ENCODE results near the gene TBX15. TPM values are rescaled to one million over a fixed set of nuclear protein-coding genes. Genes with fewer than 3 reads are reported as not detected.

Gene TBX15
- total and polyA plus RNA-seq, 2 experiments from 2014 or later, result not detected

DNA sequence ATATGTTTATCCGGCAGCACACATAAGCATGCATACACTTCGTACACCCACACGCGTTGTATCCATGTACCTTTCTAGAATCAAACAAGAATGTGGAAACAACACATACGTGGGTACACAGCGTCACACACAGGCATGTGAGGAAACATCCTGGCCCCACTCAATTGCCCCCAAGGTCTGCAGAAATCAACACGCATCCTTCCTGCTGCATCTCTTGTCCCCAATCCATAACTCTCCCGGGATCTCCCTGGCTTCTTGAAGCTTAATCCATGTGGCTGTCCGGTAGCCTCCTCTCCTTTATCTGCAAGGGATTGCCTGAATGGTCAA, 5.5 kb upstream of the TBX15 start:
- DNase-seq (ENCODE audit: low read depth in 1 of 2, low spot score in 1 of 2), result no peak
- Histone ChIP-seq H3K27ac (no peak overlapping the region), H3K4me1 (ENCODE audit: low read depth) (peaks cover 6% of the 10 kb centered on the region), H3K9me3 (ENCODE audit: low read depth) (no peaks in the 10 kb centered on the region), H3K27me3 (peaks cover 100% of the 10 kb centered on the region), H3K36me3 (no peaks in the 10 kb centered on the region), H3K4me3 (no peak overlapping the region)
- TF ChIP-seq, protein P1, sequence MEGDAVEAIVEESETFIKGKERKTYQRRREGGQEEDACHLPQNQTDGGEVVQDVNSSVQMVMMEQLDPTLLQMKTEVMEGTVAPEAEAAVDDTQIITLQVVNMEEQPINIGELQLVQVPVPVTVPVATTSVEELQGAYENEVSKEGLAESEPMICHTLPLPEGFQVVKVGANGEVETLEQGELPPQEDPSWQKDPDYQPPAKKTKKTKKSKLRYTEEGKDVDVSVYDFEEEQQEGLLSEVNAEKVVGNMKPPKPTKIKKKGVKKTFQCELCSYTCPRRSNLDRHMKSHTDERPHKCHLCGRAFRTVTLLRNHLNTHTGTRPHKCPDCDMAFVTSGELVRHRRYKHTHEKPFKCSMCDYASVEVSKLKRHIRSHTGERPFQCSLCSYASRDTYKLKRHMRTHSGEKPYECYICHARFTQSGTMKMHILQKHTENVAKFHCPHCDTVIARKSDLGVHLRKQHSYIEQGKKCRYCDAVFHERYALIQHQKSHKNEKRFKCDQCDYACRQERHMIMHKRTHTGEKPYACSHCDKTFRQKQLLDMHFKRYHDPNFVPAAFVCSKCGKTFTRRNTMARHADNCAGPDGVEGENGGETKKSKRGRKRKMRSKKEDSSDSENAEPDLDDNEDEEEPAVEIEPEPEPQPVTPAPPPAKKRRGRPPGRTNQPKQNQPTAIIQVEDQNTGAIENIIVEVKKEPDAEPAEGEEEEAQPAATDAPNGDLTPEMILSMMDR (IDR thresholded peaks at IDR 0.05; ENCODE audit: low read depth, low read length), result no peak

DNA sequence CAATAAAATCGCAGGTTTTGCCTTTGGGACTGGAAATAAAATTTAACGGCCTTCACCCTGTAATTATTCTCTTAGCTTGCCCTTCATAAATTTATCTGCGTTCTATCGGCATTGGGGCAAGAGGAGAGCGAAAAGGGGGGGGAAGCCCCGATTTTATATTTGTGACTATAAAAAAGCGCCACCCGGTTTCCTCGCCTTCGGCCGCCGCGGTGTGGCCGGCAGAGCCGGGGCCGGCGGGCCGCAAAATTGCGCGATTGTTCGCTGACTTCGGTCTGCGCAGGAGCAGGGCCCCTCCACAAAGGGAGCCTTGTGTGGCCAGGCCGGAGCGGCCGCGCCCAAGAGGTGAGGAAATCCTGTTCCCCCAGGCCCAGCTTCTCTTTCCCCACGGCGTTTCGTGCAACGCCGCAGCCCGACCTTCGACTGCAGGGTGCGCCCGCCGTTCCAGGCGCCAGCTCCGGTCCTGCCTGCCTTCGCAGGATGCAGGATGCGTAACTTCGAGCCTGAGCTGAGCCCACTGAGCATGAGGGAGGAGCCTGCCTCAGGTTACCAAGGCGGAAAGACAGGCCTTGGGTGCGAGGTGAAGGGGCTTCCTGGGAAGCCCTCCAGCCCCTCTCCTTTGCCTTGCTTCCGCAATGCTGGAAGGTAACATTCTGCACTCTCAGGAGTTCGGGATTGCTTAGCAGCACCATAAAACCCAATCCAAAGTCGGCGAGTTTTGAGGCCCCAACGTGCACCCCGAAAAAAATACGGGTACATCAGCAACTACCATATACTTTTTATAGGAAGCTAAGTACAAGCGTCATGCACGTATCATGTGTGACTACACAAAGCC, 4.9 kb upstream of the TBX15 start:
- TF ChIP-seq, protein P1 (IDR thresholded peaks at IDR 0.05; ENCODE audit: low read depth, low read length), result no peak
- Histone ChIP-seq H3K4me3 (no peak overlapping the region), H3K4me1 (ENCODE audit: low read depth) (peaks cover 8% of the 10 kb centered on the region), H3K36me3 (no peaks in the 10 kb centered on the region), H3K27ac (no peak overlapping the region), H3K9me3 (ENCODE audit: low read depth) (no peaks in the 10 kb centered on the region), H3K27me3 (peaks cover 100% of the 10 kb centered on the region)
- no peak for DNase-seq (ENCODE audit: low read depth in 1 of 2, low spot score in 1 of 2)

DNA sequence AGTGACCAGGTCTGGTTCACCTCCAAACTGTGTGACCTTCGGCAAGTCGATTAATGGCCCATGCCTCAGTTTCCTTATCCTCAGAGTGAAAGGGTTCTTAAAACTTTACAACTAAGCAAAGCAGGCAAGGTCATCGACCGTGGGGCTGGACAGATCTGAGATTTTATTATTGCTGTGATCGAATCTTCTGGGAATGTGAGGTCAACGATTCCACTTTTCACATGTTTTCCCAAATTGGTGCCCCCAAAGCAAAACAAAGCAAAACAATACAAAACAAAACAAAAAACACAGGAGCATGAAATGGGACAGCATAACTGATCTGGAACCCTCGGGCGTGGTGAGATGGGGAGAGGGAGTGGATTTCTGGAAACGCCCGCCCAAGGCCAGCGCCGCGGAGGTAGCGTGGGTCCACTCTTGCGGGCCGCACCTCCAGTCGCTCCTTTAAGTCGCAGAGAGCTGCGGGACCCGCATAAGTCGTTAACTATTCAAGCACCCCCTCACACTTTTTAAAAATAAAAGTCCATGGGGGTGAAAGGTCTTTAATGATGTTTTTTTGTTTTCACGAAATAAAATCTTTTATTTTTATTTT, 4.2 kb upstream of the TBX15 start:
- TF ChIP-seq, protein P1 (IDR thresholded peaks at IDR 0.05; ENCODE audit: low read depth, low read length), result no peak
- no peaks in the 10 kb centered on the region for H3K36me3 ChIP-seq
- peaks cover 100% of the 10 kb centered on the region for H3K27me3 ChIP-seq
- H3K27ac ChIP-seq, result no peak overlapping the region
- peaks cover 12% of the 10 kb centered on the region for H3K4me1 ChIP-seq (ENCODE audit: low read depth)
- no peaks in the 10 kb centered on the region for H3K9me3 ChIP-seq (ENCODE audit: low read depth)
- DNase-seq (ENCODE audit: low read depth in 1 of 2, low spot score in 1 of 2), result no peak
- no peak overlapping the region for H3K4me3 ChIP-seq

DNA sequence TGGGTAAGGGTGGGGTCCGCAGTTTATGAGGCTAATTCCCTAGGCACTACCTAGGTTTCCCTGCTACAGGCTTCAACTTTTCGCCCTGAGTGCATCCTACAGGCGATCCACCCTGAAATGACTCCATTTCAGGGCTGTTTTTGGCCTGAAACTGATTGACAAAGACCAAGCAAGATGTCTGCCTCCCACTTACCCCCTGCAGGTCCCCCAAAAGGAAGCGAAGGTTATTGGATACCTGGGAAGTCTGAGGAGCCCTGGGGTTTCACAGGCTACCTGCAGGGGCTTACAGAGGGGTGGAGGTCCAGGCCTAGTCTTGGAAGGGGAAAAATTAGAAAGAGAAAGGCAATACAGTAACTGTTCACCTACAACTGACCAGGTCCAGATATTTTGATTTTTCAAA, 3.3 kb upstream of the TBX15 start:
- peaks cover 100% of the 10 kb centered on the region for H3K27me3 ChIP-seq
- H3K4me3 ChIP-seq, result no peak overlapping the region
- H3K27ac ChIP-seq, result no peak overlapping the region
- TF ChIP-seq, protein P1 (IDR thresholded peaks at IDR 0.05; ENCODE audit: low read depth, low read length), result no peak
- no peaks in the 10 kb centered on the region for H3K9me3 ChIP-seq (ENCODE audit: low read depth)
- no peak for DNase-seq (ENCODE audit: low read depth in 1 of 2, low spot score in 1 of 2)
- H3K36me3 ChIP-seq, result no peaks in the 10 kb centered on the region
- peaks cover 15% of the 10 kb centered on the region for H3K4me1 ChIP-seq (ENCODE audit: low read depth)

DNA sequence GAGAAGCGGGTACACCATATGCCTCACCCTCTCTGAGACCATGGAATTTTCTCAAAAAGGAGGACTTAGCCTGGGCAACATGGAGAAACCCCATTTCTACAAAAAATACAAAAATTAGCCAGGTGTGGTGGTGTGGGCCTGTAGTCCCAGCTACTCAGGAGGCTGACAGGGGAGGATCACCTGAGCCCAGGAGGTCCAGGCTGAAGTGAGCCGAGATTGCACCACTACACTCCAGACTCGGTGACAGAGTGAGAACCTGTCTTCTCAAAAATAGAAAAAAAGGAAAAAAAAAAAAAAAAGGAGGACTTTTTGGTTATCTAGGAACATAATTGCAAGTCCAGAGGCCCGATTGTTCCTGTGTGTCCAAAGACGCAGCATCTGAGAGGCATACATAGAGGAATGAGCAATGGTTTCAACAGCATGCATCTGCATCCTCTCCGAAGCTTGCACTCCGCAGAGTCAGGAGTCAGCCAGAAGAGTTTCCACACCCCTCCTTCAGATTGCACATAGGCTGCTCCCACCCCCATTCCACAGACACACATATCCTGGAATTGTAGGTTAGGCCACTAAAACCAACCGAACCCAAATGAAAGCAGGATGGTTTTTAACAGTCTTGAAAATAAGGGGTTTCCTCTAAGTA, 2.5 kb upstream of the TBX15 start:
- peaks cover 100% of the 10 kb centered on the region for H3K27me3 ChIP-seq
- no peaks in the 10 kb centered on the region for H3K9me3 ChIP-seq (ENCODE audit: low read depth)
- H3K36me3 ChIP-seq, result no peaks in the 10 kb centered on the region
- no peak overlapping the region for H3K4me3 ChIP-seq
- TF ChIP-seq, protein P1 (IDR thresholded peaks at IDR 0.05; ENCODE audit: low read depth, low read length), result no peak
- no peak overlapping the region for H3K27ac ChIP-seq
- no peak for DNase-seq (ENCODE audit: low read depth in 1 of 2, low spot score in 1 of 2)
- peaks cover 15% of the 10 kb centered on the region for H3K4me1 ChIP-seq (ENCODE audit: low read depth)
